H9 (cell line): ENCODE results near the gene BNC1. TPM values are rescaled to one million over a fixed set of nuclear protein-coding genes. Genes with fewer than 3 reads are reported as not detected.

Source experiments
- DNase-seq: peaks from one replicate; pipeline ENCODE4 v3.0.0-alpha.2; 2017
- H2AFZ ChIP-seq: one replicate; pipeline ENCODE4 v1.6.1; 2013; ENCODE audit warnings: mild to moderate bottlenecking, low read length, control low read depth, moderate library complexity
- H2AK5ac ChIP-seq: 2 replicates; pipeline ENCODE4 v1.6.1; 2013; ENCODE audit warnings: low read length, control low read depth, mixed read lengths; ENCODE audit not compliant: insufficient read length
- H2BK120ac ChIP-seq: one replicate; pipeline ENCODE4 v1.6.1; 2013; ENCODE audit warnings: low read depth, mild to moderate bottlenecking, low read length, control low read depth, inconsistent platforms; ENCODE audit not compliant: poor library complexity, severe bottlenecking
- H2BK12ac ChIP-seq: 2 replicates; pipeline ENCODE4 v1.6.1; 2013; ENCODE audit warnings: low read length, control low read depth, mixed read lengths, low read depth; ENCODE audit not compliant: insufficient read length
- H2BK15ac ChIP-seq: 2 replicates; pipeline ENCODE4 v1.6.1; 2013; ENCODE audit warnings: low read depth, low read length, control low read depth
- H2BK20ac ChIP-seq: one replicate; pipeline ENCODE4 v1.6.1; 2013; ENCODE audit warnings: low read depth, mild to moderate bottlenecking, low read length, control low read depth, inconsistent platforms; ENCODE audit not compliant: poor library complexity, severe bottlenecking
- H2BK5ac ChIP-seq: 2 replicates; pipeline ENCODE4 v1.6.1; 2013; ENCODE audit warnings: low read length, control low read depth, mixed read lengths; ENCODE audit not compliant: insufficient read length
- H3K14ac ChIP-seq: 2 replicates; pipeline ENCODE4 v1.6.1; 2013; ENCODE audit warnings: low read length, control low read depth; ENCODE audit not compliant: insufficient read depth
- H3K18ac ChIP-seq: 2 replicates; pipeline ENCODE4 v1.6.1; 2013; ENCODE audit warnings: low read depth, mild to moderate bottlenecking, mixed read lengths, low read length, control low read depth; ENCODE audit not compliant: insufficient read length
- H3K23ac ChIP-seq: 2 replicates; pipeline ENCODE4 v1.6.1; 2013; ENCODE audit warnings: low read length, control low read depth, mixed read lengths, low read depth; ENCODE audit not compliant: insufficient read length
- H3K23me2 ChIP-seq: 2 replicates; pipeline ENCODE4 v1.6.1; 2013; ENCODE audit warnings: low read depth, mild to moderate bottlenecking, mixed read lengths, low read length, control low read depth; ENCODE audit not compliant: insufficient read length, poor library complexity, severe bottlenecking
- H3K27ac ChIP-seq: 2 replicates; pipeline ENCODE4 v1.5.1; 2013; ENCODE audit warnings: low read length, control low read depth, mixed read lengths, low read depth; ENCODE audit not compliant: insufficient read length
- H3K27me3 ChIP-seq: 2 replicates; pipeline ENCODE4 v1.6.1; 2013; ENCODE audit warnings: low read length, control low read depth, inconsistent platforms; ENCODE audit not compliant: insufficient read depth
- H3K4ac ChIP-seq: 2 replicates; pipeline ENCODE4 v1.6.1; 2013; ENCODE audit warnings: low read depth, mild to moderate bottlenecking, control low read depth, inconsistent platforms, low read length, moderate library complexity
- H3K4me1 ChIP-seq: 2 replicates; pipeline ENCODE4 v1.6.1; 2013; ENCODE audit warnings: low read length, control low read depth, inconsistent platforms; ENCODE audit not compliant: insufficient read depth
- H3K4me2 ChIP-seq: 2 replicates; pipeline ENCODE4 v1.6.1; 2013; ENCODE audit warnings: low read length, control low read depth, mixed read lengths; ENCODE audit not compliant: insufficient read length, insufficient read depth
- H3K56ac ChIP-seq: 2 replicates; pipeline ENCODE4 v1.6.1; 2013; ENCODE audit warnings: low read depth, mild to moderate bottlenecking, mixed read lengths, low read length, control low read depth; ENCODE audit not compliant: insufficient read length
- H3K79me1 ChIP-seq: 2 replicates; pipeline ENCODE4 v1.6.1; 2013; ENCODE audit warnings: low read depth, mild to moderate bottlenecking, moderate library complexity, low read length, control low read depth, inconsistent platforms; ENCODE audit not compliant: insufficient read depth, poor library complexity, severe bottlenecking
- H3K79me2 ChIP-seq: 2 replicates; pipeline ENCODE4 v1.6.1; 2013; ENCODE audit warnings: low read length, control low read depth, inconsistent platforms; ENCODE audit not compliant: insufficient read depth
- H3K9ac ChIP-seq: 2 replicates; pipeline ENCODE4 v1.6.1; 2013; ENCODE audit warnings: low read length, control low read depth, mixed read lengths; ENCODE audit not compliant: insufficient read length; ENCODE audit errors: extremely low read depth
- H3K9me3 ChIP-seq: one replicate; pipeline ENCODE4 v1.6.1; 2013; ENCODE audit warnings: low read depth, low read length, inconsistent platforms; ENCODE audit not compliant: control insufficient read depth
- H3T11ph ChIP-seq: one replicate; pipeline ENCODE4 v1.6.1; 2013; ENCODE audit warnings: mild to moderate bottlenecking, low read length, control low read depth, inconsistent platforms
- H4K20me1 ChIP-seq: one replicate; pipeline ENCODE4 v1.6.1; 2013; ENCODE audit not compliant: control insufficient read depth, insufficient read length, insufficient read depth
- H4K5ac ChIP-seq: 2 replicates; pipeline ENCODE4 v1.6.1; 2013; ENCODE audit warnings: low read depth, mild to moderate bottlenecking, mixed read lengths, low read length, control low read depth; ENCODE audit not compliant: insufficient read length
- H4K8ac ChIP-seq: replicated peaks from 2 replicates; pipeline ENCODE4 v1.6.1; 2013; ENCODE audit warnings: low read length, control low read depth, mixed read lengths, low read depth; ENCODE audit not compliant: insufficient read length
- H4K91ac ChIP-seq: 2 replicates; pipeline ENCODE4 v1.6.1; 2013; ENCODE audit warnings: low read depth, mild to moderate bottlenecking, moderate library complexity, mixed read lengths, low read length, control low read depth; ENCODE audit not compliant: insufficient read length
- H3K27ac Mint-ChIP-seq, 3 experiments: 2 replicates in 2 of 3; 3 replicates in 1 of 3; pipeline ENCODE4 v1.8.0; 2020 to 2021; ENCODE audit warnings: mixed read lengths in 3 of 3, mild to moderate bottlenecking in 1 of 3, moderate library complexity in 1 of 3
- H3K27me3 Mint-ChIP-seq: 2 replicates; pipeline ENCODE4 v1.8.0; 2021; ENCODE audit warnings: low read depth, mild to moderate bottlenecking, moderate library complexity, mixed read lengths
- H3K36me3 Mint-ChIP-seq, 3 experiments: 2 replicates in 2 of 3; 3 replicates in 1 of 3; pipeline ENCODE4 v1.8.0; 2020 to 2021; ENCODE audit warnings: low read depth in 3 of 3, mixed read lengths in 3 of 3; ENCODE audit not compliant: insufficient read depth in 1 of 3
- H3K4me1 Mint-ChIP-seq, 2 experiments: 2 replicates each; pipeline ENCODE4 v1.8.0; 2020; ENCODE audit warnings: mixed read lengths in 2 of 2
- H3K4me3 Mint-ChIP-seq, 2 experiments: 2 replicates in 1 of 2; 3 replicates in 1 of 2; pipeline ENCODE4 v1.8.0; 2020 to 2021; ENCODE audit warnings: mild to moderate bottlenecking in 2 of 2, mixed read lengths in 2 of 2, moderate library complexity in 1 of 2
- H3K9me3 Mint-ChIP-seq, 2 experiments: 2 replicates in 1 of 2; 3 replicates in 1 of 2; pipeline ENCODE4 v1.8.0; 2020; ENCODE audit warnings: mild to moderate bottlenecking in 2 of 2, mixed read lengths in 2 of 2, moderate library complexity in 1 of 2
- CTCF ChIP-seq: fragments of 200-600 bp; sonication (generic); conservative IDR thresholded peaks from 3 replicates; pipeline ENCODE4 v1.8.0; 2021; ENCODE audit warnings: antibody characterized with exemption, mild to moderate bottlenecking
- WGBS: extraction: QIAGEN DNeasy Blood & Tissue Kit; methylation state at CpG from one replicate; pipeline ENCODE4 v1.1.7; 2013; ENCODE audit warnings: missing lambda C conversion rate, low lambda C conversion rate, mixed read lengths; ENCODE audit not compliant: insufficient read length; ENCODE audit errors: extremely low coverage; 5-methylcytosine and 5-hydroxymethylcytosine counted together
- total RNA-seq: library from RNA; stranded (reverse); gene quantifications from 2 replicates; pipeline ENCODE4 v1.2.1, GENCODE V29; 2021

The BNC1 gene
- total RNA-seq, 1 experiment from 2014 or later: not detected

GRCh38 chr15:83290236-83290635 lies 5.8 kb upstream of the BNC1 start:
- Histone ChIP-seq H3K56ac (no peak overlapping the region), H4K8ac (no peak overlapping the region), H3K9me3 (no peaks in the 10 kb centered on the region), H2BK12ac (no peak overlapping the region), H4K91ac (no peak overlapping the region), H3K23ac (no peak overlapping the region), H3T11ph (no peak overlapping the region), H3K23me2 (no peaks in the 10 kb centered on the region), H4K5ac (no peak overlapping the region), H2BK5ac (no peak overlapping the region), H3K4ac (no peak overlapping the region), H3K79me1 (no peaks in the 10 kb centered on the region), H3K27me3 (peaks cover 10% of the 10 kb centered on the region; the same call in 1 of the 2 replicates), H2AFZ (no peak overlapping the region), H3K79me2 (no peaks in the 10 kb centered on the region), H2AK5ac (no peak overlapping the region), H2BK20ac (no peak overlapping the region), H3K18ac (no peak overlapping the region), H2BK15ac (no peak overlapping the region), H3K14ac (no peak overlapping the region), H2BK120ac (no peak overlapping the region), H3K4me1 (no peaks in the 10 kb centered on the region), H3K27ac (no peak overlapping the region), H4K20me1 (no peaks in the 10 kb centered on the region), H3K9ac (no peak overlapping the region), H3K4me2 (no peak overlapping the region)
- no peak overlapping the region for H3K4me3 Mint-ChIP-seq
- no peak overlapping the region for H3K27ac Mint-ChIP-seq
- WGBS: no CpG with 5 or more reads among the region's 4 CpGs
- peaks cover under 1 to 3% of the 10 kb centered on the region in 2 experiments; a peak in 2 of 4 replicates for H3K4me1 Mint-ChIP-seq
- H3K9me3 Mint-ChIP-seq: no peaks in the 10 kb centered on the region; a peak in 1 of 5 replicates
- no peak for TF ChIP-seq CTCF
- no peaks in the 10 kb centered on the region for H3K36me3 Mint-ChIP-seq
- DNase-seq: no peak
- peaks cover 49% of the 10 kb centered on the region for H3K27me3 Mint-ChIP-seq
